Kidney (tissue), 14 donors: ENCODE results near the gene PCSK9. TPM values are rescaled to one million over a fixed set of nuclear protein-coding genes. Genes with fewer than 3 reads are reported as not detected.

Source experiments
- DNase-seq, 5 donors: peaks; one replicate each; pipeline ENCODE4 v3.0.0-alpha.2; 2013 to 2020
- FAIRE-seq: peaks from 2 replicates; lab custom pipeline; 2012; peaks lifted over from hg19 to GRCh38; lab: Jason Lieb, UNC
- H3K27ac ChIP-seq, 2 donors: one replicate each; pipeline ENCODE4 v1.7.0; 2013; ENCODE audit warnings: low read depth in 2 of 2, low read length in 2 of 2, inconsistent platforms in 1 of 2
- H3K27me3 ChIP-seq: one replicate; pipeline ENCODE4 v1.7.1; 2013; ENCODE audit warnings: low read length, inconsistent platforms; ENCODE audit not compliant: control insufficient read depth, insufficient read depth
- H3K36me3 ChIP-seq, 3 donors: one replicate each; pipeline versions ENCODE4 v1.7.0 to v1.7.1; 2013; ENCODE audit warnings: low read length in 3 of 3, control low read depth in 1 of 3, inconsistent platforms in 1 of 3; ENCODE audit not compliant: insufficient read depth in 3 of 3, control insufficient read depth in 2 of 3
- H3K4me1 ChIP-seq, 3 donors: one replicate each; pipeline versions ENCODE4 v1.7.0 to v1.7.1; 2013; ENCODE audit warnings: low read length in 3 of 3, inconsistent platforms in 1 of 3, low read depth in 1 of 3; ENCODE audit not compliant: control insufficient read depth in 2 of 3, insufficient read depth in 2 of 3
- H3K4me3 ChIP-seq, 3 donors: one replicate each; pipeline versions ENCODE4 v1.7.0 to v1.8.1; 2013; ENCODE audit warnings: low read length in 3 of 3, control low read depth in 1 of 3, inconsistent platforms in 1 of 3
- H3K9ac ChIP-seq, 3 donors: one replicate each; pipeline versions ENCODE4 v1.7.0 to v1.7.1; 2013; ENCODE audit warnings: low read length in 3 of 3, control low read depth in 1 of 3, inconsistent platforms in 1 of 3
- H3K9me3 ChIP-seq, 3 donors: one replicate each; pipeline versions ENCODE4 v1.7.0 to v1.7.1; 2013; ENCODE audit warnings: low read length in 3 of 3, control low read depth in 1 of 3, inconsistent platforms in 1 of 3; ENCODE audit not compliant: control insufficient read depth in 2 of 3, insufficient read depth in 1 of 3
- intact Hi-C: fragments of 100-400 bp; cut with DNase I; formaldehyde crosslinking; loops from one replicate; pipeline ENCODE4 v1.11.1; 2022
- polyA plus RNA-seq: library from polyadenylated mRNA; stranded (reverse); fragments of 350-450 nt; fragmentation: Illumina TruSeq; extraction: RNeasy Lipid Tissue Mini Kit (QIAGEN cat#74804); gene quantifications from one replicate; pipeline ENCODE4 v1.2.3, GENCODE V29; 2014; ENCODE audit warnings: low read depth, low replicate concordance; ENCODE audit not compliant: insufficient read depth
- total RNA-seq: library from RNA; stranded (reverse); fragmentation: NEBNext Ultra II Directional; extraction: Animal tissue kit (Norgen Biotek cat#: 25700); gene quantifications from one replicate; pipeline ENCODE4 v1.2.1, GENCODE V29; 2021
- TF ChIP-seq, protein P1 (sequence below): IDR thresholded peaks from 3 replicates; pipeline ENCODE4 v1.5.1; 2012; ENCODE audit warnings: mild to moderate bottlenecking, moderate library complexity, borderline replicate concordance; ENCODE audit not compliant: insufficient read depth; ENCODE audit errors: extremely low read depth
- donor health status: control.
- donor health status: control.
- donor health status: control.
- donor health status: control.
- donor health status: control.
- donor health status: DM: yes; HTN: yes; CAD: no.
- donor health status: Normal renal cell carcinoma (clear cell type).

Gene PCSK9
- total and polyA plus RNA-seq, 2 donors from 2014 or later: 0.13 to 0.28 TPM

DNA sequence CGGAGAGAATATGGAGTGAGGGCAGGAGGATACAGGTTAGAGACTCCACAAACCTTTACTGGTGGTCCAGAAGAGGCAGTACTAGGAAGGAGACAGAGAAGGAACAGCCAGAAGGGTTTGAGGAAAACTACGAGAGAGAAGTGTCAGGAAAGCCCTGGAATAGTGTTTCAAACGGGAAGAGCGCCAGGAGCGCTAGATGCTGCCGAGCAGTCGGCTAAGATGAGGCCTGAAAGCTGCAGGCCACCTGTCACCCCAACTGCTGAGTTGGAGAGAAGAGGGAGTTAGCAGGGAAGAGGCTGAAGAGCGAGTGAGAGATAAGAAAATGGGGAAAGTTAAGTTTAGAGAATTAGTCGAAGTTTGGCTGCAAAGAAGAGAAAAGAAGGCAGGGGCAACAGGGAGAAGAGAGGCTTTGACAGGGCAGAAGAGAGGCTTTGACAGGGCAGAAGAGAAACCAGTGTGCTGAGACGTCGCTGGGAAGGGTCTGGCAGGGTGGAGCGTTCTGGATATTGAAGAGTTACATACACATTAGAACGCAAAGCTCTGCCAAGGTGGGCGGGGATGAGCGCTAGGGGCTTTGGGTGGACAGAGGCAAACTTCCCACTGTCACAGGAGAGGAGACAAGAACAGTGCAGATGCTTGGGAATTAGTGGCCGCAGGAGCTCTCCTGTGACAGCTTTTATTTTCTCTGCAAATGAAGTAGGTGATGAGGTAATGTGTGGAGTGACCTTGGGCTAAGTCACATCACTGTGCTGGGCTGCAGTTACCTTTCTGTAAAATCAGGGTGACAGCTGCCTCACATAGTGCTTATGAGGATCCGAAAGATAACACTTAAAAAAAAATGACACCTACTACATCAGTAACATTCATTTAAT is 31.2 kb downstream of the PCSK9 start:
- Histone ChIP-seq H3K27me3 (no peaks in the 10 kb centered on the region), H3K36me3 (peaks cover 19 to 65% (median 43%) of the 10 kb centered on the region in 3 donors), H3K27ac (no peak overlapping the region), H3K9ac (no peak overlapping the region), H3K4me1 (peaks cover 0 to 2% (median 0%) of the 10 kb centered on the region in 3 donors), H3K4me3 (no peak overlapping the region), H3K9me3 (no peaks in the 10 kb centered on the region)
- no peak for FAIRE-seq
- intact Hi-C loops: no loop called here
- TF ChIP-seq, protein P1, sequence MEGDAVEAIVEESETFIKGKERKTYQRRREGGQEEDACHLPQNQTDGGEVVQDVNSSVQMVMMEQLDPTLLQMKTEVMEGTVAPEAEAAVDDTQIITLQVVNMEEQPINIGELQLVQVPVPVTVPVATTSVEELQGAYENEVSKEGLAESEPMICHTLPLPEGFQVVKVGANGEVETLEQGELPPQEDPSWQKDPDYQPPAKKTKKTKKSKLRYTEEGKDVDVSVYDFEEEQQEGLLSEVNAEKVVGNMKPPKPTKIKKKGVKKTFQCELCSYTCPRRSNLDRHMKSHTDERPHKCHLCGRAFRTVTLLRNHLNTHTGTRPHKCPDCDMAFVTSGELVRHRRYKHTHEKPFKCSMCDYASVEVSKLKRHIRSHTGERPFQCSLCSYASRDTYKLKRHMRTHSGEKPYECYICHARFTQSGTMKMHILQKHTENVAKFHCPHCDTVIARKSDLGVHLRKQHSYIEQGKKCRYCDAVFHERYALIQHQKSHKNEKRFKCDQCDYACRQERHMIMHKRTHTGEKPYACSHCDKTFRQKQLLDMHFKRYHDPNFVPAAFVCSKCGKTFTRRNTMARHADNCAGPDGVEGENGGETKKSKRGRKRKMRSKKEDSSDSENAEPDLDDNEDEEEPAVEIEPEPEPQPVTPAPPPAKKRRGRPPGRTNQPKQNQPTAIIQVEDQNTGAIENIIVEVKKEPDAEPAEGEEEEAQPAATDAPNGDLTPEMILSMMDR: no peak
- DNase-seq: peak in 1 of 5 donors; percentile 5

DNA sequence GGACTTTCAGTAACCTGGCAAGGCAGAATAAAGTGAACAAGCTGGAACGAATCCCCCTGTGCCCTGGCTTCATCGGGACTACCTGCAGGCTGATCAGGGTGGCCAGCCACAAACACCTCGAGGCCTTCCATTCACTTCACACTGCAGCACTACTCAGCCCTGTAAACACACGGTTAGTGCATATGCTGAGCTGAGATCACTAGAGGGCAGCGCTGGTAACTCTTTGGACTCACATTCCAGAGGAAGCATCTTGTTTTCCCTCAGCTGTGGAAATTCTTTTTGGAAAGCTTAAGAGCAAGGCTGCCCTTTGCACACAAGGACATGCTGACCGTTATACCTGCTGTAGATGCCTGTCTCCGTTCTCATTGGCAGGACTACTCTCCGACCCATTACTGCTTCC is 32.1 kb downstream of the PCSK9 start:
- H3K4me3 ChIP-seq: no peak overlapping the region
- no peak for FAIRE-seq

GRCh38 chr1:55073187-55073916 is 34.0 kb downstream of the PCSK9 start:
- no peaks in the 10 kb centered on the region for H3K4me1 ChIP-seq
- intact Hi-C loops: no loop called here
- no peak overlapping the region for H3K27ac ChIP-seq
- no peak overlapping the region for H3K4me3 ChIP-seq
- no peaks in the 10 kb centered on the region for H3K27me3 ChIP-seq
- TF ChIP-seq, protein P1: no peak
- FAIRE-seq: no peak
- H3K9ac ChIP-seq: no peak overlapping the region
- no peaks in the 10 kb centered on the region for H3K9me3 ChIP-seq
- peaks cover 25 to 68% (median 36%) of the 10 kb centered on the region in 3 donors for H3K36me3 ChIP-seq
- DNase-seq: no peak

More for the DNA sequence above, 32.1 kb downstream of the PCSK9 start:
- Histone ChIP-seq H3K27ac (no peak overlapping the region), H3K9ac (no peak overlapping the region), H3K9me3 (no peaks in the 10 kb centered on the region), H3K36me3 (peaks cover 19 to 63% (median 43%) of the 10 kb centered on the region in 3 donors), H3K27me3 (no peaks in the 10 kb centered on the region), H3K4me1 (no peaks in the 10 kb centered on the region)
- DNase-seq: peak in 3 of 5 donors; percentile 46 to 72 (median 57)
- intact Hi-C loops: no loop called here
- TF ChIP-seq, protein P1: peak; percentile 11
